SK-N-SH (cell line): ENCODE measurements around the gene ZNF407. TPM values are rescaled to one million over a fixed set of nuclear protein-coding genes. Genes with fewer than 3 reads are reported as not detected.

ENCODE experiments used
- CTCF ChIA-PET: fragments of 300-600, 350-600 bp; formaldehyde crosslinking; extraction: SDS; loops from one replicate; lab custom pipeline; 2021; lab: Yijun Ruan, JAX
- POLR2A ChIA-PET: fragments of 350-600 bp; sonication (Branson Sonifier 250); formaldehyde crosslinking; extraction: SDS; loops from one replicate; lab custom pipeline; 2020; ENCODE audit warnings: antibody characterized with exemption, inconsistent platforms; lab: Yijun Ruan, JAX
- DNase-seq: peaks from one replicate; pipeline ENCODE4 v3.0.0; 2012
- H2AFZ ChIP-seq: fragments of 200-600 bp; sonication (generic); 2 replicates; pipeline ENCODE4 v1.8.1; 2016; ENCODE audit warnings: antibody characterized with exemption, mild to moderate bottlenecking, low read depth
- H3F3A ChIP-seq: fragments of 200-600 bp; sonication (generic); replicated peaks from 2 replicates; pipeline ENCODE3; 2016; ENCODE audit warnings: antibody characterized with exemption, mild to moderate bottlenecking; ENCODE audit not compliant: insufficient read depth
- H3K27ac ChIP-seq, 2 experiments: fragments of 200-500 bp in 1 of 2; fragments of 200-600 bp in 1 of 2; sonication (Bioruptor generic) in 1 of 2; sonication (generic), shearing (Covaris generic) in 1 of 2; 2 replicates each; pipeline versions ENCODE4 v1.5.1 to v1.6.1; 2014 to 2016; ENCODE audit warnings: low read depth in 2 of 2, inconsistent platforms in 1 of 2, low read length in 1 of 2, mild to moderate bottlenecking in 1 of 2, mixed read lengths in 1 of 2
- H3K27me3 ChIP-seq: fragments of 200-600 bp; sonication (generic), shearing (Covaris generic); 2 replicates; pipeline ENCODE4 v1.6.1; 2016; ENCODE audit warnings: mixed run types; ENCODE audit not compliant: insufficient read depth
- H3K36me3 ChIP-seq, 2 experiments: fragments of 200-500 bp in 1 of 2; fragments of 200-600 bp in 1 of 2; sonication (Bioruptor generic) in 1 of 2; sonication (generic) in 1 of 2; replicated peaks in 1 of 2; 2 replicates each; pipeline versions ENCODE3 to v1.5.1; 2014 to 2016; ENCODE audit warnings: low read length in 1 of 2, mild to moderate bottlenecking in 1 of 2; ENCODE audit not compliant: insufficient read depth in 2 of 2, control insufficient read depth in 1 of 2
- H3K4me1 ChIP-seq, 2 experiments: fragments of 200-500 bp in 1 of 2; fragments of 200-600 bp in 1 of 2; sonication (Bioruptor generic) in 1 of 2; sonication (generic), shearing (Covaris generic) in 1 of 2; 2 replicates each; pipeline versions ENCODE4 v1.5.1 to v1.6.1; 2014 to 2016; ENCODE audit warnings: low read depth in 1 of 2, low read length in 1 of 2, mixed run types in 1 of 2; ENCODE audit not compliant: insufficient read depth in 2 of 2, control insufficient read depth in 1 of 2
- H3K4me2 ChIP-seq: fragments of 200-600 bp; sonication (generic), shearing (Covaris generic); 2 replicates; pipeline ENCODE4 v1.6.1; 2017; ENCODE audit warnings: mixed run types
- H3K4me3 ChIP-seq, 2 experiments: fragments of 200-500 bp in 1 of 2; fragments of 200-600 bp in 1 of 2; sonication (Bioruptor generic) in 1 of 2; sonication (generic), shearing (Covaris generic) in 1 of 2; 2 replicates each; pipeline versions ENCODE4 v1.5.1 to v1.8.1; 2014 to 2016; ENCODE audit warnings: low read depth in 2 of 2, inconsistent platforms in 1 of 2, low read length in 1 of 2, mild to moderate bottlenecking in 1 of 2, mixed read lengths in 1 of 2, moderate library complexity in 1 of 2
- H3K79me2 ChIP-seq: fragments of 200-600 bp; sonication (generic); 2 replicates; pipeline ENCODE4 v1.8.1; 2017; ENCODE audit warnings: mild to moderate bottlenecking; ENCODE audit not compliant: insufficient read depth
- H3K9ac ChIP-seq: fragments of 200-600 bp; sonication (generic); 2 replicates; pipeline ENCODE4 v1.6.1; 2017; ENCODE audit warnings: mixed run types
- H3K9me2 ChIP-seq: fragments of 200-600 bp; sonication (generic); 2 replicates; pipeline ENCODE4 v1.6.1; 2017; ENCODE audit warnings: mixed run types
- H3K9me3 ChIP-seq: fragments of 200-600 bp; sonication (generic); 2 replicates; pipeline ENCODE4 v1.6.1; 2017; ENCODE audit warnings: mixed run types, mild to moderate bottlenecking, moderate library complexity
- H4K20me1 ChIP-seq: fragments of 200-600 bp; sonication (generic); 2 replicates; pipeline ENCODE4 v1.6.1; 2017; ENCODE audit warnings: mild to moderate bottlenecking, mixed run types; ENCODE audit not compliant: insufficient read depth
- CHD2 ChIP-seq: fragments of 150-350 bp; IDR thresholded peaks from 2 replicates; pipeline ENCODE4 v1.6.1; 2018; ENCODE audit warnings: low read length; ENCODE audit not compliant: partially characterized antibody
- EP300 ChIP-seq, 2 experiments: IDR thresholded peaks; 2 replicates each; pipeline versions ENCODE4 v1.4.0 to v1.6.1; 2012; ENCODE audit warnings: borderline replicate concordance in 1 of 2, low read depth in 1 of 2, low read length in 1 of 2
- FOXJ3 ChIP-seq: sonication (generic); formaldehyde crosslinking; IDR thresholded peaks from 2 replicates; pipeline ENCODE4 v1.5.1; 2020; ENCODE audit warnings: mild to moderate bottlenecking, missing genetic modification reagents
- GATA2 ChIP-seq: sonication (generic); formaldehyde crosslinking; IDR thresholded peaks from 2 replicates; pipeline ENCODE4 v1.5.0; 2020; ENCODE audit warnings: mild to moderate bottlenecking, missing genetic modification reagents
- JUND ChIP-seq: IDR thresholded peaks from 2 replicates; pipeline ENCODE4 v1.4.0; 2012
- NFIC ChIP-seq: IDR thresholded peaks from 2 replicates; pipeline ENCODE4 v1.4.0; 2012; ENCODE audit warnings: borderline replicate concordance
- RFX5 ChIP-seq: IDR thresholded peaks from 2 replicates; pipeline ENCODE4 v1.6.1; 2012; ENCODE audit warnings: mild to moderate bottlenecking, improper control_type of control experiment, low read length
- RXRA ChIP-seq: IDR thresholded peaks from 2 replicates; pipeline ENCODE4 v1.4.0; 2012; ENCODE audit warnings: low read depth, mild to moderate bottlenecking, borderline replicate concordance
- SIN3A ChIP-seq: IDR thresholded peaks from 2 replicates; pipeline ENCODE4 v1.6.1; 2012; ENCODE audit warnings: low read depth, mild to moderate bottlenecking, low read length, moderate library complexity, borderline replicate concordance
- TCF12 ChIP-seq: IDR thresholded peaks from 2 replicates; pipeline ENCODE4 v1.4.0; 2012
- TEAD4 ChIP-seq: IDR thresholded peaks from 2 replicates; pipeline ENCODE4 v1.4.0; 2012; ENCODE audit warnings: mild to moderate bottlenecking, borderline replicate concordance; ENCODE audit not compliant: insufficient read depth
- WGBS: methylation state at CpG from one replicate; pipeline ENCODE4 v1.1.6; 2017; ENCODE audit warnings: low lambda C conversion rate; 5-methylcytosine and 5-hydroxymethylcytosine counted together
- polyA plus RNA-seq, 3 experiments: library from polyadenylated mRNA; depleted of rRNA; stranded (reverse); fragments of >200 nt; gene quantifications; 2 replicates each; pipeline ENCODE4 v1.2.3, GENCODE V29; 2012

ZNF407 gene
- polyA plus RNA-seq, 1 of the 3 experiments (the other 2 are of a cell fraction): 2.6 TPM

- no peak for TF ChIP-seq CHD2
- TF ChIP-seq RFX5: no peak
- TF ChIP-seq TCF12: no peak
- no peak for TF ChIP-seq EP300 (IDR thresholded peaks at IDR 0.05; ENCODE audit: borderline replicate concordance in 1 of 2, low read depth in 1 of 2, low read length in 1 of 2)
- no peak for TF ChIP-seq TEAD4
- TF ChIP-seq SIN3A: no peak
- TF ChIP-seq JUND: no peak
- no peak for TF ChIP-seq NFIC
Observed at GRCh38 chr18:74778191-74778847, 180.6 kb downstream of the ZNF407 start (continued).

GRCh38 chr18:74784752-74785151, 187.1 kb downstream of the ZNF407 start:
- Histone ChIP-seq H3K4me2 (no peak overlapping the region), H3K9ac (no peak overlapping the region), H2AFZ (no peak overlapping the region)
- DNase-seq: no peak
- POLR2A ChIA-PET: no interaction called here
- 0 out of 2 replicates have a peak, but pooled peaks have one; percentile 14 for TF ChIP-seq GATA2 (CRISPR knock-in tag)
- TF ChIP-seq RXRA: no peak
- TF ChIP-seq, all 33 proteins: peak for 1
- H3K9me2 ChIP-seq: no peaks in the 10 kb centered on the region; the same call in 1 of the 2 replicates
- H3K27ac ChIP-seq: no peak overlapping the region
- CTCF ChIA-PET: no interaction called here
- no peaks in the 10 kb centered on the region for H3K79me2 ChIP-seq
- peaks cover 0 to 3% of the 10 kb centered on the region in 2 experiments; a peak in 2 of 4 replicates for H3K4me1 ChIP-seq
- H3K9me3 ChIP-seq: no peaks in the 10 kb centered on the region
- H3K36me3 ChIP-seq: peaks cover 0 to 3% of the 10 kb centered on the region in 2 experiments
- H4K20me1 ChIP-seq: no peaks in the 10 kb centered on the region
- H3K4me3 ChIP-seq: no peak overlapping the region
- no peaks in the 10 kb centered on the region for H3K27me3 ChIP-seq
- WGBS: 83% methylated on average over 6 of the region's 6 CpGs
- H3F3A ChIP-seq: peaks cover 8% of the 10 kb centered on the region

GRCh38 chr18:74785632-74786031, 188.0 kb downstream of the ZNF407 start:
- H3K79me2 ChIP-seq: no peaks in the 10 kb centered on the region
- peak; percentile 62; the same call in 1 of the 2 replicates for TF ChIP-seq TCF12
- TF ChIP-seq FOXJ3 (CRISPR knock-in tag): no peak
- TF ChIP-seq, all 33 proteins: peak for 1
- Histone ChIP-seq H3K27me3 (no peaks in the 10 kb centered on the region), H4K20me1 (no peaks in the 10 kb centered on the region), H3K4me1 (peaks cover 0 to 3% of the 10 kb centered on the region in 2 experiments; a peak in 2 of 4 replicates), H3K27ac (no peak overlapping the region), H3K9me2 (no peaks in the 10 kb centered on the region; the same call in 1 of the 2 replicates), H3K9me3 (no peaks in the 10 kb centered on the region), H3K4me3 (no peak overlapping the region), H3K4me2 (no peak overlapping the region), H3K36me3 (peaks cover 0 to 7% of the 10 kb centered on the region in 2 experiments), H3K9ac (no peak overlapping the region), H2AFZ (no peak overlapping the region), H3F3A (peaks cover 5% of the 10 kb centered on the region)
- no peak for DNase-seq
- 96% methylated on average over 5 of the region's 6 CpGs for WGBS
- ChIA-PET CTCF (no interaction called here), POLR2A (no interaction called here)
